GM18507 (cell line): Measurements from ENCODE around the gene TMEM184B.

Experiments used
- DNase-seq: peaks from one replicate; pipeline ENCODE4 v3.0.0; 2011; ENCODE audit warnings: low read depth; ENCODE audit not compliant: insufficient read length; ENCODE audit errors: extremely low spot score
- FAIRE-seq: peaks from 2 replicates; lab custom pipeline; 2011; peaks lifted over from hg19 to GRCh38; lab: Jason Lieb, UNC

The TMEM184B gene

GRCh38 chr22:38233427-38233826 is 39.4 kb downstream of the TMEM184B start:
- FAIRE-seq (no peak), DNase-seq (no peak)

- no peak for FAIRE-seq
- no peak for DNase-seq
Observed at GRCh38 chr22:38232196-38232595, 40.6 kb downstream of the TMEM184B start.

GRCh38 chr22:38230916-38231315 is 41.9 kb downstream of the TMEM184B start:
- no peak for FAIRE-seq

GRCh38 chr22:38230108-38230825 is 42.5 kb downstream of the TMEM184B start:
- FAIRE-seq (no peak), DNase-seq (no peak)

More at GRCh38 chr22:38230916-38231315, 41.9 kb downstream of the TMEM184B start:
- no peak for DNase-seq

GRCh38 chr22:38228873-38229740 is 43.7 kb downstream of the TMEM184B start:
- FAIRE-seq (no peak), DNase-seq (no peak)

GRCh38 chr22:38228326-38228872 is 44.4 kb downstream of the TMEM184B start:
- no peak for FAIRE-seq
- no peak for DNase-seq

- DNase-seq (no peak), FAIRE-seq (no peak)
Observed at GRCh38 chr22:38226853-38227649, 45.8 kb downstream of the TMEM184B start.

GRCh38 chr22:38223289-38223960 is 49.4 kb downstream of the TMEM184B start:
- DNase-seq (no peak), FAIRE-seq (no peak)

GRCh38 chr22:38222797-38223119 is 50.1 kb downstream of the TMEM184B start:
- DNase-seq (no peak), FAIRE-seq (no peak)

GRCh38 chr22:38221908-38222796 is 50.7 kb downstream of the TMEM184B start:
- FAIRE-seq, result no peak
- no peak for DNase-seq

- no peak for DNase-seq
- no peak for FAIRE-seq
Observed at GRCh38 chr22:38221407-38221806, 51.4 kb downstream of the TMEM184B start.

GRCh38 chr22:38220653-38221386 is 52.0 kb downstream of the TMEM184B start:
- DNase-seq, result no peak
- FAIRE-seq, result no peak

GRCh38 chr22:38220163-38220562 is 52.6 kb downstream of the TMEM184B start:
- FAIRE-seq, result no peak
- no peak for DNase-seq

- DNase-seq, result no peak
- no peak for FAIRE-seq
Observed at GRCh38 chr22:38219632-38220031, 53.2 kb downstream of the TMEM184B start.

GRCh38 chr22:38218661-38219622 is 53.9 kb downstream of the TMEM184B start:
- FAIRE-seq (peak; percentile 70), DNase-seq (no peak)

GRCh38 chr22:38215156-38216038 is 57.4 kb downstream of the TMEM184B start:
- DNase-seq, result no peak
- FAIRE-seq, result peak; percentile 9
